Measurements from ENCODE around the gene TCEA2. TPM values are rescaled to one million over a fixed set of nuclear protein-coding genes. Genes with fewer than 3 reads are reported as not detected.

The TCEA2 gene
- total and polyA plus RNA-seq, 2 of the 13 experiments (the other 11 are each of a cell fraction or from before 2014, with no cell fraction given): 28.1 to 33.7 TPM

DNA sequence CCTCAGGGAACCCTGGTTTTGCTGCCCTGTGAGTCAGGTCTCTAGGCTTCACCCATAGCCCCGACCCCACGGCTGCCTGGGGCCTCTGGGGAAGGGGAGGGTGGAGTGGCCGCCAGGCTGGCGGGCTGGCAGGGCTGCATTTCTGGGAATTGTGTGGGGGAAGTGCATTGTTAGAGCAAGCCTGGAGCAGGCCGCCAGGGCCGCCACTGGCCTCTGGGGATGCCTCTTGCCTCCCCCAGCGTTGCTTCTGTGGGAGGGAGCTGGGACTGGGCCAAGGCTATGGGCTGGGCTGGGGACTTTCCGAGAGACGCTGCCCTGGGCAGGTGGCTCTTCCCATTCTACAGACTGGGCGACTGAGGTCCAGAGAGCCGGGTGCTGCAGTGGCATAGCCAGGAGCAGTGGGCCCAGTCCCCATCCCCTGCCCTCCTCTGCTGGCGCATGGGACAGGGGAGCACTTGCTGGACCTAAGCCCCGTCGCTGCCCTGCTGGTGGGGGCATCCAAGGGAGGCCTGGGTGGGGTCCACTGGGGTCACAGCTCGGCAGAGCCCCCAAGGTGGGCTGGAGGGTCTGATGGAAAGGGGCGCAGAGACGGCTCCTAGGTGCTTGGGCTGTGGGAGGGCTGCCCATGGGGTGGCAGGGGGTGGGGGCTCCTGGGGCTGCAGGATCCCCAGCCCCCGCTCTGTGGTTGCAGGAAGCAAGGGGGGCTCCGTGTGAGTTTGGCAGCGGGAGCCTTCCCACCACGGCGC is 6.9 kb upstream of the TCEA2 start (continued):
- TF ChIP-seq, protein P1, sequence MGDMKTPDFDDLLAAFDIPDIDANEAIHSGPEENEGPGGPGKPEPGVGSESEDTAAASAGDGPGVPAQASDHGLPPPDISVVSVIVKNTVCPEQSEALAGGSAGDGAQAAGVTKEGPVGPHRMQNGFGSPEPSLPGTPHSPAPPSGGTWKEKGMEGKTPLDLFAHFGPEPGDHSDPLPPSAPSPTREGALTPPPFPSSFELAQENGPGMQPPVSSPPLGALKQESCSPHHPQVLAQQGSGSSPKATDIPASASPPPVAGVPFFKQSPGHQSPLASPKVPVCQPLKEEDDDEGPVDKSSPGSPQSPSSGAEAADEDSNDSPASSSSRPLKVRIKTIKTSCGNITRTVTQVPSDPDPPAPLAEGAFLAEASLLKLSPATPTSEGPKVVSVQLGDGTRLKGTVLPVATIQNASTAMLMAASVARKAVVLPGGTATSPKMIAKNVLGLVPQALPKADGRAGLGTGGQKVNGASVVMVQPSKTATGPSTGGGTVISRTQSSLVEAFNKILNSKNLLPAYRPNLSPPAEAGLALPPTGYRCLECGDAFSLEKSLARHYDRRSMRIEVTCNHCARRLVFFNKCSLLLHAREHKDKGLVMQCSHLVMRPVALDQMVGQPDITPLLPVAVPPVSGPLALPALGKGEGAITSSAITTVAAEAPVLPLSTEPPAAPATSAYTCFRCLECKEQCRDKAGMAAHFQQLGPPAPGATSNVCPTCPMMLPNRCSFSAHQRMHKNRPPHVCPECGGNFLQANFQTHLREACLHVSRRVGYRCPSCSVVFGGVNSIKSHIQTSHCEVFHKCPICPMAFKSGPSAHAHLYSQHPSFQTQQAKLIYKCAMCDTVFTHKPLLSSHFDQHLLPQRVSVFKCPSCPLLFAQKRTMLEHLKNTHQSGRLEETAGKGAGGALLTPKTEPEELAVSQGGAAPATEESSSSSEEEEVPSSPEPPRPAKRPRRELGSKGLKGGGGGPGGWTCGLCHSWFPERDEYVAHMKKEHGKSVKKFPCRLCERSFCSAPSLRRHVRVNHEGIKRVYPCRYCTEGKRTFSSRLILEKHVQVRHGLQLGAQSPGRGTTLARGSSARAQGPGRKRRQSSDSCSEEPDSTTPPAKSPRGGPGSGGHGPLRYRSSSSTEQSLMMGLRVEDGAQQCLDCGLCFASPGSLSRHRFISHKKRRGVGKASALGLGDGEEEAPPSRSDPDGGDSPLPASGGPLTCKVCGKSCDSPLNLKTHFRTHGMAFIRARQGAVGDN (CRISPR knock-in tag; IDR thresholded peaks at IDR 0.05): peak; percentile 15
- no peak for TF ChIP-seq PLRG1 (conservative IDR thresholded peaks at IDR 0.05)
- TF ChIP-seq TFDP1 (CRISPR knock-in tag; IDR thresholded peaks at IDR 0.05; ENCODE audit: borderline replicate concordance): peak; percentile 72; the same call in 1 of the 2 replicates
- no peak; the same call in 1 of the 2 replicates for TF ChIP-seq GLI4 (CRISPR knock-in tag; IDR thresholded peaks at IDR 0.05; ENCODE audit: borderline replicate concordance)
- peak; percentile 41; the same call in 1 of the 2 replicates for TF ChIP-seq SIX1 (CRISPR knock-in tag; IDR thresholded peaks at IDR 0.05; ENCODE audit: borderline replicate concordance)
- TF ChIP-seq ZNF660 (CRISPR knock-in tag; IDR thresholded peaks at IDR 0.05; ENCODE audit: borderline replicate concordance, low read depth): no peak
- TF ChIP-seq ZSCAN20 (CRISPR knock-in tag; IDR thresholded peaks at IDR 0.05; ENCODE audit: borderline replicate concordance): peak; percentile 74
- TF ChIP-seq ZNF883 (CRISPR knock-in tag; IDR thresholded peaks at IDR 0.05; ENCODE audit: not compliant biosample characterization): no peak
- peak; percentile 26 for TF ChIP-seq ARID4A (CRISPR knock-in tag; IDR thresholded peaks at IDR 0.05; ENCODE audit: borderline replicate concordance)
- peak; percentile 93 for TF ChIP-seq ZNF546 (CRISPR knock-in tag; conservative IDR thresholded peaks at IDR 0.05)
- TF ChIP-seq, protein P2, sequence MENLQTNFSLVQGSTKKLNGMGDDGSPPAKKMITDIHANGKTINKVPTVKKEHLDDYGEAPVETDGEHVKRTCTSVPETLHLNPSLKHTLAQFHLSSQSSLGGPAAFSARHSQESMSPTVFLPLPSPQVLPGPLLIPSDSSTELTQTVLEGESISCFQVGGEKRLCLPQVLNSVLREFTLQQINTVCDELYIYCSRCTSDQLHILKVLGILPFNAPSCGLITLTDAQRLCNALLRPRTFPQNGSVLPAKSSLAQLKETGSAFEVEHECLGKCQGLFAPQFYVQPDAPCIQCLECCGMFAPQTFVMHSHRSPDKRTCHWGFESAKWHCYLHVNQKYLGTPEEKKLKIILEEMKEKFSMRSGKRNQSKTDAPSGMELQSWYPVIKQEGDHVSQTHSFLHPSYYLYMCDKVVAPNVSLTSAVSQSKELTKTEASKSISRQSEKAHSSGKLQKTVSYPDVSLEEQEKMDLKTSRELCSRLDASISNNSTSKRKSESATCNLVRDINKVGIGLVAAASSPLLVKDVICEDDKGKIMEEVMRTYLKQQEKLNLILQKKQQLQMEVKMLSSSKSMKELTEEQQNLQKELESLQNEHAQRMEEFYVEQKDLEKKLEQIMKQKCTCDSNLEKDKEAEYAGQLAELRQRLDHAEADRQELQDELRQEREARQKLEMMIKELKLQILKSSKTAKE (CRISPR knock-in tag; IDR thresholded peaks at IDR 0.05; ENCODE audit: borderline replicate concordance): no peak
